Measurements from ENCODE around the gene CLASP1. TPM values are rescaled to one million over a fixed set of nuclear protein-coding genes. Genes with fewer than 3 reads are reported as not detected.
"Not testable (repeated sequence)": the region's sequence is repeated elsewhere in the genome, so short reads cannot be mapped to it uniquely, and the experiment has no call there.

Gene CLASP1
- total RNA-seq, 1 donor from 2014 or later: 110 TPM

DNA sequence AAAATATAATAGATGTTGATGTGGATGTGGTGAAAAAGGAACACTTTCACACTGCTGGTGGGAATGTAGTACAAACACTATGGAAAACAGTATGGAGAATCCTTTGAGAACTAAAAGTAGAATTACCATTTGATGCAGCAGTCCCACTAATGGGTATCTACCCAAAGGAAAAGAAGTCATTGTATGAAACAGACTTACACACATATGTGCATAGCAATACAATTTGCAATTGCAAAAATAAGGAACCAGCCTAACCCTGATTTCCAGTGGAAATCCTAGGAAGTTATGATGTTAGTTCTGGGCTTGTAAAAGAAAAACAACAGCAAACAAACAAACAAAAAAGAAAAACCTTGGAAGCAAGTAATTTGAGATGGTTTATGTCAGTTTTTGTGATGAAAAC is 28.6 kb upstream of the CLASP1 start:
- no peak for DNase-seq (ENCODE audit: low spot score)
- no peak overlapping the region for H3K27ac Mint-ChIP-seq
- H3K27me3 Mint-ChIP-seq (ENCODE audit: insufficient read depth, low read depth): peaks cover 4% of the 10 kb centered on the region
- Histone ChIP-seq H3K9ac (no peak overlapping the region), H3K27ac (no peak overlapping the region), H3K79me2 (ENCODE audit: low read depth) (no peaks in the 10 kb centered on the region), H2AFZ (replicated peaks) (no peak overlapping the region), H3K9me3 (ENCODE audit: low read depth) (peaks cover 15% of the 10 kb centered on the region), H3K4me1 (peaks cover 19% of the 10 kb centered on the region), H3F3A (ENCODE audit: low read depth) (peaks cover 30% of the 10 kb centered on the region), H3K36me3 (no peaks in the 10 kb centered on the region), H3K4me3 (no peak overlapping the region), H4K20me1 (ENCODE audit: low read depth) (no peaks in the 10 kb centered on the region), H3K4me2 (no peak overlapping the region), H3K27me3 (no peaks in the 10 kb centered on the region)
- H3K9me3 Mint-ChIP-seq: peaks cover 53% of the 10 kb centered on the region
- peaks cover 2% of the 10 kb centered on the region for H3K36me3 Mint-ChIP-seq
- TF ChIP-seq EZH2phosphoT487 (IDR thresholded peaks at IDR 0.05): no peak
- TF ChIP-seq, protein P1, sequence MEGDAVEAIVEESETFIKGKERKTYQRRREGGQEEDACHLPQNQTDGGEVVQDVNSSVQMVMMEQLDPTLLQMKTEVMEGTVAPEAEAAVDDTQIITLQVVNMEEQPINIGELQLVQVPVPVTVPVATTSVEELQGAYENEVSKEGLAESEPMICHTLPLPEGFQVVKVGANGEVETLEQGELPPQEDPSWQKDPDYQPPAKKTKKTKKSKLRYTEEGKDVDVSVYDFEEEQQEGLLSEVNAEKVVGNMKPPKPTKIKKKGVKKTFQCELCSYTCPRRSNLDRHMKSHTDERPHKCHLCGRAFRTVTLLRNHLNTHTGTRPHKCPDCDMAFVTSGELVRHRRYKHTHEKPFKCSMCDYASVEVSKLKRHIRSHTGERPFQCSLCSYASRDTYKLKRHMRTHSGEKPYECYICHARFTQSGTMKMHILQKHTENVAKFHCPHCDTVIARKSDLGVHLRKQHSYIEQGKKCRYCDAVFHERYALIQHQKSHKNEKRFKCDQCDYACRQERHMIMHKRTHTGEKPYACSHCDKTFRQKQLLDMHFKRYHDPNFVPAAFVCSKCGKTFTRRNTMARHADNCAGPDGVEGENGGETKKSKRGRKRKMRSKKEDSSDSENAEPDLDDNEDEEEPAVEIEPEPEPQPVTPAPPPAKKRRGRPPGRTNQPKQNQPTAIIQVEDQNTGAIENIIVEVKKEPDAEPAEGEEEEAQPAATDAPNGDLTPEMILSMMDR (IDR thresholded peaks at IDR 0.05): no peak
- TF ChIP-seq EZH2 (IDR thresholded peaks at IDR 0.05): no peak
- no peaks in the 10 kb centered on the region for H3K4me1 Mint-ChIP-seq
- H3K4me3 Mint-ChIP-seq: no peak overlapping the region

DNA sequence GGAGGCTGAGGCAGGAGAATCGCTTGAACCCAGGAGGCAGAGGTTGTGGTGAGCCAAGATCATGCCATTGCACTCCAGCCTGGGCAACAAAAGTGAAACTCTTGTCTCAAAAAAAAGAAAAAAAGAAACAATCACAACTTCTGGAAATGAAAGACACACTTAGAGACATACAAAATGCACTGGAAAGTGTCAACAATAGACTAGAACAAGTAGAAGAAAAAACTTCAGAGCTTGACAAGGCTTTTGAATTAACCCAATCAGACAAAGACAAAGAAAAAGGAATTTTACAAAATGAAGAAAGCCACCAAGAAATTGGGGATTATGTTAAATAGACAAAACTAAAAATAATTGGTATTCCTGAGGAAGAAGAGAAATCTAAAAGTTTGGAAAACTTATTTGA is 22.4 kb upstream of the CLASP1 start:
- not testable (repeated sequence) for H3K4me3 ChIP-seq
- peaks cover 68% of the 10 kb centered on the region for H3K9me3 Mint-ChIP-seq

DNA sequence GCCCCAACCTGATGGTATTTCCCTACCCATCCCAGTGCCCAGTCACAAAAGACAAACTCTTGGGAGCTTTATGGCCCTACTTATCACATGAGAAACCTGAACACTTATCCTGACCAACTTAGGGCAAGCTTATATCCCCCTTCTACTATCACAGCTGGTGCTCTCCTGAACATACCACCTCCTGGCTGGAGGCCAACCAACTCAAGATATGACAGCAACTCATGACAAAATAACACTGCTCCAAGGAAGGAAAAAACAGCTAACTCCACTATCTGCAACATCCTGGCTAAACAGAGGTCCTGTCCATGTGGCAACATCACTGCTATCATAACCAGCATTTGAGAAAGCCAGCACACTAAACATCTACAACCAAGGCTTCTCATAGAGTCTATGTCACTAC is 20.9 kb upstream of the CLASP1 start:
- Histone ChIP-seq H3K4me1 (no peaks in the 10 kb centered on the region), H3K36me3 (no peaks in the 10 kb centered on the region), H2AFZ (replicated peaks) (no peak overlapping the region), H3K27me3 (no peaks in the 10 kb centered on the region), H3K4me3 (no peak overlapping the region), H4K20me1 (ENCODE audit: low read depth) (no peaks in the 10 kb centered on the region), H3K9ac (no peak overlapping the region), H3K9me3 (ENCODE audit: low read depth) (peaks cover 35% of the 10 kb centered on the region), H3F3A (ENCODE audit: low read depth) (peaks cover 7% of the 10 kb centered on the region), H3K79me2 (ENCODE audit: low read depth) (no peaks in the 10 kb centered on the region), H3K4me2 (no peak overlapping the region), H3K27ac (no peak overlapping the region)
- Mint-ChIP-seq H3K9me3 (peaks cover 53% of the 10 kb centered on the region), H3K27ac (no peak overlapping the region), H3K4me1 (no peaks in the 10 kb centered on the region), H3K36me3 (peaks cover 19% of the 10 kb centered on the region), H3K4me3 (no peak overlapping the region), H3K27me3 (ENCODE audit: insufficient read depth, low read depth) (peaks cover 2% of the 10 kb centered on the region)
- TF ChIP-seq EZH2 (IDR thresholded peaks at IDR 0.05) (no peak), EZH2phosphoT487 (IDR thresholded peaks at IDR 0.05) (no peak)
- TF ChIP-seq, protein P1 (IDR thresholded peaks at IDR 0.05): no peak
- DNase-seq (ENCODE audit: low spot score): no peak

More for the DNA sequence above, 22.4 kb upstream of the CLASP1 start:
- H3K4me1 Mint-ChIP-seq; H3F3A ChIP-seq (ENCODE audit: low read depth); H3K4me2 ChIP-seq; H3K4me1 ChIP-seq; DNase-seq (ENCODE audit: low spot score); H3K36me3 ChIP-seq; H3K79me2 ChIP-seq (ENCODE audit: low read depth); H2AFZ ChIP-seq (replicated peaks); H4K20me1 ChIP-seq (ENCODE audit: low read depth); H3K9ac ChIP-seq; H3K4me3 Mint-ChIP-seq; H3K27me3 ChIP-seq; H3K27ac ChIP-seq; H3K27me3 Mint-ChIP-seq (ENCODE audit: insufficient read depth, low read depth); H3K27ac Mint-ChIP-seq: not testable (repeated sequence)
- peaks cover 19% of the 10 kb centered on the region for H3K36me3 Mint-ChIP-seq
- H3K9me3 ChIP-seq (ENCODE audit: low read depth): peaks cover 35% of the 10 kb centered on the region

DNA sequence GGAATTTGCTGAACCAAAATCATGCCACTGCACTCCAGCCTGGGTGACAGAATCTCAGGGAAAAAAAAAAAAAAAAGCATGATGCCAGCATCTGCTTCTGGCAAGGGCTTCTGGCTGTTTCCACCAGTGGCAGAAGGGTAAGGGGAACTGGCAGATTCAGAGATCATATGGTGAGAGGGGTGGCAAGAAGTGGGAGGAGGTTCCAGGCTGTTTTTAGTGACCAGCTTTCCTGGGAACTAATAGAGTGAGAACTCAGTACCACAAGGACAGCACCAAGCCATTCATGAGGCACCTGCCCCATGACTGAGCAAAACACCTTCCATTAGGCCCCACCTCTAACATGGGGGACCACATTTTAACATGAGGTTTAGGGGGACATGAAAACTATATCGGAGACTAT is 18.4 kb upstream of the CLASP1 start:
- H3K4me1 Mint-ChIP-seq: no peaks in the 10 kb centered on the region

More for the DNA sequence above, 18.4 kb upstream of the CLASP1 start:
- H4K20me1 ChIP-seq (ENCODE audit: low read depth): no peaks in the 10 kb centered on the region
- H3K79me2 ChIP-seq (ENCODE audit: low read depth): no peaks in the 10 kb centered on the region
- H3K27me3 ChIP-seq: no peaks in the 10 kb centered on the region
- peaks cover 2% of the 10 kb centered on the region for H3K27me3 Mint-ChIP-seq (ENCODE audit: insufficient read depth, low read depth)
- peaks cover 7% of the 10 kb centered on the region for H3F3A ChIP-seq (ENCODE audit: low read depth)
- no peak overlapping the region for H2AFZ ChIP-seq (replicated peaks)
- H3K9me3 Mint-ChIP-seq: peaks cover 37% of the 10 kb centered on the region
- no peak for TF ChIP-seq EZH2 (IDR thresholded peaks at IDR 0.05)
- TF ChIP-seq EZH2phosphoT487 (IDR thresholded peaks at IDR 0.05): no peak
- TF ChIP-seq, protein P1 (IDR thresholded peaks at IDR 0.05): no peak
- peaks cover 20% of the 10 kb centered on the region for H3K9me3 ChIP-seq (ENCODE audit: low read depth)
- DNase-seq (ENCODE audit: low spot score): no peak
- H3K4me3 Mint-ChIP-seq: no peak overlapping the region
- no peak overlapping the region for H3K9ac ChIP-seq
- no peak overlapping the region for H3K27ac ChIP-seq
- H3K4me2 ChIP-seq: no peak overlapping the region
- H3K4me3 ChIP-seq: no peak overlapping the region
- H3K36me3 Mint-ChIP-seq: peaks cover 18% of the 10 kb centered on the region
- H3K4me1 ChIP-seq: no peaks in the 10 kb centered on the region
- H3K27ac Mint-ChIP-seq: no peak overlapping the region
- H3K36me3 ChIP-seq: no peaks in the 10 kb centered on the region
